NCI-H1105 (cell line): ENCODE data around the gene TMEM181.
"Not testable (repeated sequence)": the region's sequence is repeated elsewhere in the genome, so short reads cannot be mapped to it uniquely, and the experiment has no call there.

Experiments used
- DNase-seq: peaks from one replicate; lab custom pipeline; 2025; lab: John Stamatoyannopoulos, UW

Gene TMEM181

GRCh38 chr6:158638324-158638854 is 78.5 kb downstream of the TMEM181 start:
- DNase-seq = no peak

GRCh38 chr6:158639056-158639455 is 79.2 kb downstream of the TMEM181 start:
- no peak for DNase-seq

GRCh38 chr6:158640519-158640918 is 80.6 kb downstream of the TMEM181 start:
- no peak for DNase-seq

- DNase-seq = no peak
Measured at GRCh38 chr6:158642097-158642601, 82.3 kb downstream of the TMEM181 start.

GRCh38 chr6:158643836-158644230 is 83.9 kb downstream of the TMEM181 start:
- DNase-seq = no peak

- DNase-seq = peak; percentile 98
Measured at GRCh38 chr6:158644231-158645063, 84.6 kb downstream of the TMEM181 start, which contains the start of gene DYNLT1. DYNLT1 (minus strand) TSS chr6:158644743; CDS start chr6:158644708, 35 bp downstream.

- no peak for DNase-seq
Measured at GRCh38 chr6:158645064-158646022, 85.5 kb downstream of the TMEM181 start.

- no peak for DNase-seq
Measured at GRCh38 chr6:158646023-158646910, 86.4 kb downstream of the TMEM181 start.

- DNase-seq = peak; percentile 44
Measured at GRCh38 chr6:158647501-158647900, 87.6 kb downstream of the TMEM181 start.

GRCh38 chr6:158648682-158649131 is 88.8 kb downstream of the TMEM181 start:
- no peak for DNase-seq

GRCh38 chr6:158649289-158650143 is 89.6 kb downstream of the TMEM181 start, which contains the start of gene SYTL3:
SYTL3 (plus strand) TSS chr6:158650054; CDS start chr6:158663269, 13,215 bp downstream.
- DNase-seq = no peak

GRCh38 chr6:158651981-158652737 is 92.3 kb downstream of the TMEM181 start:
- not testable (repeated sequence) for DNase-seq

- DNase-seq = no peak
Measured at GRCh38 chr6:158653577-158654354, 93.9 kb downstream of the TMEM181 start.

- peak; percentile 94 for DNase-seq
Measured at GRCh38 chr6:158654498-158654897, 94.6 kb downstream of the TMEM181 start.

- peak; percentile 73 for DNase-seq
Measured at GRCh38 chr6:158654960-158655489, 95.1 kb downstream of the TMEM181 start.

GRCh38 chr6:158655569-158656450 is 95.9 kb downstream of the TMEM181 start:
- peak; percentile 93 for DNase-seq

- DNase-seq = not testable (repeated sequence)
Measured at GRCh38 chr6:158656986-158657385, 97.1 kb downstream of the TMEM181 start.
